ENCODE results near the gene SPRY4. TPM values are rescaled to one million over a fixed set of nuclear protein-coding genes. Genes with fewer than 3 reads are reported as not detected.
"Not testable (repeated sequence)": the region's sequence is repeated elsewhere in the genome, so short reads cannot be mapped to it uniquely, and the experiment has no call there.

Gene SPRY4, protein sequence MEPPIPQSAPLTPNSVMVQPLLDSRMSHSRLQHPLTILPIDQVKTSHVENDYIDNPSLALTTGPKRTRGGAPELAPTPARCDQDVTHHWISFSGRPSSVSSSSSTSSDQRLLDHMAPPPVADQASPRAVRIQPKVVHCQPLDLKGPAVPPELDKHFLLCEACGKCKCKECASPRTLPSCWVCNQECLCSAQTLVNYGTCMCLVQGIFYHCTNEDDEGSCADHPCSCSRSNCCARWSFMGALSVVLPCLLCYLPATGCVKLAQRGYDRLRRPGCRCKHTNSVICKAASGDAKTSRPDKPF
- total RNA-seq, result 1 to 10 TPM; 1.1 to 1.4 TPM

DNA sequence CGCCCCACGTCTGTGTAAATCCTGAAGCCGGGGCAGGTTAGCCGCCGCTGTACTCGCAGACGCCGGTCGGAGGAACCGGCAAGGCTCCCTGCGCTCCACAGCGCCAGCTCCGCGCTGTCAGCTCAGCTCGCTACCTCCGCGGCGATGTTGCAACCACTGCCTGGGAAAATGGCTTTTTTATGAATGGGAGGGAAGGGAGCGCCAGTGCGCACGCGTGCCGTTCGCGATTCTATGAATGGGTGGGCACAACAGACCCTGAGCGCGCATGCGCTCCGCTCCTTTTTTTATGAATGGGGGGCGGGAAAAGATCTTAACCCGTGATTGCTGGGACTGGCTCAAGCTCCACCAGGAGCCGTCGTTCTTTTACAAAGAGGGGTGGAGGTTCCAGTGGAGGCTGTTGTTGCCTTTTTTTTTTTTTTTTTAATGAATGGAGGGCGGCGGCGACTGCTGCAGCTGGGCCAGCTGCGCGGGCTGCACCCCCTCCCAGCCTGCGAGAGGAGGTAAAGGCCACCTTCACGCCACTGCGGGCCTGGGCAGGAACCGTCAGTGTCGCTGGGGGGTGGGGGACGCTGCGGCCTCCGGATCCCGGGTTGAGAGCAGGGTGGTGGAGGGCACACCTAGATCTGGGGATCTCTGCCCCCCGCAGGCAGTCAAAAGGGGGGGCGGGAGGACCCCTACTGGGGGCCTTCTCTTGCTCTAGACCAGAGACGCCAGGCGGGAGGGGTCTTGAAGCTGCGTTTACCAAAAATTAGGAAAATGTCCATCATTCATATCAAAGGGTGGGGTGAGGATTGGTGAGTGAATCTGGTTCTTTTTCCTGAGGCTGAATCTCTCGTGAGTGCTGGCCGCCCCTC, at the start of gene SPRY4:
Gene SPRY4, minus strand, starts transcription at position 151 of the 854 bp plus-strand sequence. CDS start 9,913 bp downstream, outside the sequence.
- Mint-ChIP-seq H3K9me3 (no peaks in the 10 kb centered on the region), H3K27ac (no peak within 1 kb of the TSS), H3K4me1 (ENCODE audit: low read depth) (peaks cover 53% of the 10 kb centered on the region), H3K27me3 (ENCODE audit: low read depth) (peaks cover 47% of the 10 kb centered on the region), H3K36me3 (ENCODE audit: insufficient read depth in 2 of 2) (no peaks in the 10 kb centered on the region), H3K4me3 (peak within 1 kb of the TSS; percentile 78 to 91)
- peak; percentile 90 to 91 for DNase-seq
- peak; percentile 89 for ATAC-seq (replicated peaks in 1 of 2)

DNA sequence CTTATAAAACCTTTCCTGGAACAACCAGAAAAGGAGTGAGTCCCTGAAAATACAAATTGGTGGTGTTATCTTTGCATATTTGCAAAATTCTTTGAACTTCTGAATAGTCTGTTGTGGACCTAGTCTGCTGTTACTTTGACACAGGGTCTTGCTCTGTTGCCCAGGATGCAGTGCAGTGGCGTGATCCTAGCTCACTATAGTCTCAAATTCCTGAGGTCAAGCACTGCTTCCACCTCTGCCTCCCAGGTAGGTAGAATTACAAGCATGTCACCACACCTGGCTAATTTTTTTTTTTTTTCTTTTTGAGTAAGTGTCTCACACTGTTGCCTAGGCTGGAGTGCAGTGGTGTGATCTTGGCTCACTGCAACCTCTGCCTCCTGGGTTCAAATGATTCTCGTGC, 43.7 kb upstream of the SPRY4 start:
- H3K27ac Mint-ChIP-seq, result no peak overlapping the region
- peaks cover 12% of the 10 kb centered on the region for H3K4me1 Mint-ChIP-seq (ENCODE audit: low read depth)
- ATAC-seq (replicated peaks in 1 of 2) (no peak), DNase-seq (no peak)
- peaks cover 5% of the 10 kb centered on the region for H3K27me3 Mint-ChIP-seq (ENCODE audit: low read depth)
- H3K4me3 Mint-ChIP-seq, result no peak overlapping the region
- no peaks in the 10 kb centered on the region for H3K9me3 Mint-ChIP-seq
- H3K36me3 Mint-ChIP-seq (ENCODE audit: insufficient read depth in 2 of 2), result no peaks in the 10 kb centered on the region

DNA sequence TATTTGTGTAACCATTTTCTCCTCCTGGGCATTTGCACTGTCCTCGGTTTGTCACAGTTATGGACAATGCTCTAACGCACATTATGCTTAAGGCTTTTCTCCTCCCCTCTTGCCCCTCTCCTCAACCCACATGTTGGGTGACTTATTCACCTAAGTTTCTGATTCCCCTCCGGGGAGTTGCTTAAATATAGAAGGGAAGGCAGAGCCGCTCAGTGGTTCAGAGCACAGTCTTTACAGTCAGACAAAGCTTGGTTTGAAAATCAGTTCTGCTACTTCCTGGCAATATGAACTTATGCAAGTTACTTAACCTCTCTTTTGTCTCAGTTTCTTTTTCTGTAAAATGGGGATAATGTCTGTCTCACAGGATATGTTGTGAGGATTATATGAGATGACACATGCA, 41.2 kb upstream of the SPRY4 start:
- DNase-seq (no peak), ATAC-seq (replicated peaks in 1 of 2) (no peak)
- Mint-ChIP-seq H3K4me1 (ENCODE audit: low read depth) (peaks cover 12% of the 10 kb centered on the region), H3K27ac (no peak overlapping the region), H3K9me3 (no peaks in the 10 kb centered on the region), H3K36me3 (ENCODE audit: insufficient read depth in 2 of 2) (no peaks in the 10 kb centered on the region), H3K27me3 (ENCODE audit: low read depth) (peaks cover 5% of the 10 kb centered on the region), H3K4me3 (no peak overlapping the region)

DNA sequence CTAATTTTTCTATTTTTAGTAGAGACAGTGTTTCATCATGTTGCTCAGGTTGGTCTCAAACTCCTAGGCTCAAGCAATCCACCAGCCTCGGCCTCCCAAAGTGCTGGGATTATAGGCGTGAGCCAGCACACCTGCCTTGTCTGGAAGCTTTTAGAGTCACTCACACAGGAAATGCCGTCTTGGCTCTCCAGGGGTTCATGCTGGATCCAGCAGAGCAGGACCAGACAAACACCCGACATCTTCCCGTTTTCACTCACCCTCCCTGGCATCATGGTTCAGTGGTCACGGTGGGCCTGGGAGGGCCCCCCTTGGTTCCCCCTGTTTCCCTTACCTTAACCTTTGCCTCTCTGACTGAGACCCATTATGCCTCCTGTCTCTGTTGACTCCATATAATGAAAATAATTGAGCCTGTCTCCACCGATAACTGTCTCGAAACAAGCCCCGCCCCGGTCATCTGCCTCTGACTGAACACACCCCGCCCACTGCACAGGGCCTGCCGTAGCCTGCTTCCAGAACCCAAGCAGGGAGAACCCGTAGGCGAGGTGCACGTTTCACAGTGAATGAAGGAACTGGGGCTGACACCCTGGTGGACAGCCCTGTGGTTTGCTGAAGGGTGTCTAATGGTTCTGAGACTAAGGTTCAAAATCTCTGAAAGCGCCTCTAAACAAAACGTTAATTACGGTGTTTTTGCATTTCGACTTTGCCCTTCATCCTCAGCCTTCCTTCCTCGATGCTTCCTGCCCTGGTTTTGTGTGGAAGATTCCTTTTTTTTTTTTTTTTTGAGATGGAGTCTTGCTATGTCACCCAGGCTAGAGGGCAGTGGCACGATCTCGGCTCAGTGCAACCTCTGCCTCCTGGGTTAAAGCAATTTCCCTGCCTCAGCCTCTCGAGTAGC, 39.7 kb upstream of the SPRY4 start:
- no peaks in the 10 kb centered on the region for H3K36me3 Mint-ChIP-seq (ENCODE audit: insufficient read depth in 2 of 2)
- DNase-seq, result no peak
- no peak for ATAC-seq (replicated peaks in 1 of 2)

DNA sequence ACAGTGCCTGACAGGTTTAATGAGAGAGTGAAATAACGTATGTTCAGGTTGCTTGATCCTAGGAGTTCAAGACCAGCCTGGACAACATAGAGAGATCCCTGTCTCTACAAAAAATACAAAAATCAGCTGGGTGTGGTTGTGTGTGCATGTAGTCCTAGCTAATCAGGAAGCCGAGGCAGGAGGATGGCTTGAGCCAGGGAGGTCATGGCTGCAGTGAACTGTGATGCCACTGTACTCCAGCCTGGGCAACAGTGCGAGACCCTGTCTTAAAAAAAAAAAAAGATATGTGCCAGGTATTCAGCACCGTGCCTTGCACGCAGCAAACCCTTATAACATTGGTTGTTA, 38.8 kb upstream of the SPRY4 start:
- no peaks in the 10 kb centered on the region for H3K27me3 Mint-ChIP-seq (ENCODE audit: low read depth)
- no peaks in the 10 kb centered on the region for H3K36me3 Mint-ChIP-seq (ENCODE audit: insufficient read depth in 2 of 2)
- ATAC-seq (replicated peaks in 1 of 2) (no peak), DNase-seq (no peak)
- H3K9me3 Mint-ChIP-seq, result no peaks in the 10 kb centered on the region
- H3K27ac Mint-ChIP-seq, result no peak overlapping the region
- no peak overlapping the region for H3K4me3 Mint-ChIP-seq
- H3K4me1 Mint-ChIP-seq (ENCODE audit: low read depth), result peaks cover 34% of the 10 kb centered on the region

More for the DNA sequence above, 39.7 kb upstream of the SPRY4 start:
- peaks cover 27% of the 10 kb centered on the region for H3K4me1 Mint-ChIP-seq (ENCODE audit: low read depth)
- no peak overlapping the region for H3K4me3 Mint-ChIP-seq
- H3K27ac Mint-ChIP-seq, result no peak overlapping the region
- no peaks in the 10 kb centered on the region for H3K27me3 Mint-ChIP-seq (ENCODE audit: low read depth)
- no peaks in the 10 kb centered on the region for H3K9me3 Mint-ChIP-seq

DNA sequence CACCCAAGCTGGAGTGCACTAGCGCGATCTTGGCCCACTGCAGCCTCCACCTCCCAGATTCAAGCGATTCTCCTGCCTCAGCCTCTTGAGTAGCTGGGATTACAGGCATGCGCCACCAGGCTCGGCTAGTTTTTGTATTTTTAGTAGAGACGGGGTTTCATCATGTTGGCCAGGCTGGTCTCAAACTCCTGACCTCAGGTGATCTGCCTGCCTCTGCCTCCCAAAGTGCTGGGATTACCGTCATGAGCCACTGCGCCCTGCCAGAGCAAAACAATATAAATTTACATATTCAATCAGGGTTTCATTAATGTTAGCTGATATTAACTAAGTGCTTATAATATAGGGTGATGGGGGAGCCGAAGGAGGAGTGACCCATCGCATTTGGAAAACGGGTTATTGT, 37.4 kb upstream of the SPRY4 start:
- H3K27me3 Mint-ChIP-seq (ENCODE audit: low read depth); DNase-seq; ATAC-seq (replicated peaks in 1 of 2); H3K27ac Mint-ChIP-seq; H3K36me3 Mint-ChIP-seq (ENCODE audit: insufficient read depth in 2 of 2); H3K4me3 Mint-ChIP-seq; H3K9me3 Mint-ChIP-seq: not testable (repeated sequence)
- peaks cover 48% of the 10 kb centered on the region for H3K4me1 Mint-ChIP-seq (ENCODE audit: low read depth)

DNA sequence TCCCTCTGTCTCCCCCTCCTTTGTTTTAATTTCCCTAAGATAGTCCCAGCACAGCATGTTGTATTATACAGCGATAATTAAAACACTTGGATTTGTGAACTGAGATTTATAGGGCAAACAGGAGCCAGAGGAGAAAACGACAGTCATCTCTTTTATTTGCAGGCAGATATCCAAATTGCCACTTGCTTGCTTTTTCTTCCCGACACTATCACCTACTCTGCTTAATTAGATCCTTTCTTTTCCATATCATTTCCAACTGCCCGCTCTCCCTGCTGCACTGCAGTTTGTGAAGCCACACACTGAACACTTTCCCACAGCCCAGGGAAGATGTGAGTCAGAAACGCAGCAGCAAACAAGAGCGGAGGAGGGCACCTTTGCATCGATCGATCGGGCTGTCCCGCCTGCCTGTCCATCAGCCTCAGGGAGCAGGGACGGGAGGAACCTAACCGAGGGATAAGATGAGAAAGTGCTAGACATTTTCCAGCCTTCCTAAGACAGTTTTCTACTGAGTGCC, 35.8 kb upstream of the SPRY4 start:
- no peak overlapping the region for H3K27ac Mint-ChIP-seq
- H3K4me3 Mint-ChIP-seq, result no peak overlapping the region
- ATAC-seq (replicated peaks in 1 of 2) (no peak), DNase-seq (no peak)
- peaks cover 0 to 2% of the 10 kb centered on the region in 2 donors for H3K36me3 Mint-ChIP-seq (ENCODE audit: insufficient read depth in 2 of 2)
- no peaks in the 10 kb centered on the region for H3K9me3 Mint-ChIP-seq
- H3K27me3 Mint-ChIP-seq (ENCODE audit: low read depth), result no peaks in the 10 kb centered on the region
- peaks cover 47% of the 10 kb centered on the region for H3K4me1 Mint-ChIP-seq (ENCODE audit: low read depth)

DNA sequence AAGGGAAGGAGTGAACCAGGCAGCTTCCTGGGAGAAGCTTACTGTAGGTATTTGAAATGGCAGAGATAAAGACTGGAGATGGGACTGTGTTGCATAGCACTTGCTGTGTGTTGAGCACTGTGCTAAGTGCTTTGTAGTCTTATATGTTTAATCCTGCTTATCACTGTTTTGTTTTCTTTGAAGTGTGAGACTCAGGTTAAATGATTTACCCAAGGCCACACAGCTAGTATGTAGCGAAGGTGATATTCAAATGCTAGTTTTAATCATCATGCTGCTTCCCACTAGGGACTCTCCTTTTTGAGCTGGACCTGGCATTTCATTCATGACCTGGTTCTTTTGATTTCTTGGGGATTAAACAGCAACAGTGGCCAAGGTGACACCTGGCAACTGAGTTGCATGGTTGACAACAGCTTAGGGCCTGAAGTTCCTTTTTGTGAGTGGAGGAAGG, 35.3 kb upstream of the SPRY4 start:
- Mint-ChIP-seq H3K4me3 (no peak overlapping the region), H3K4me1 (ENCODE audit: low read depth) (peaks cover 45% of the 10 kb centered on the region), H3K27ac (no peak overlapping the region), H3K27me3 (ENCODE audit: low read depth) (no peaks in the 10 kb centered on the region), H3K9me3 (no peaks in the 10 kb centered on the region), H3K36me3 (ENCODE audit: insufficient read depth in 2 of 2) (peaks cover 0 to 2% of the 10 kb centered on the region in 2 donors)
- DNase-seq (no peak), ATAC-seq (replicated peaks in 1 of 2) (no peak)

DNA sequence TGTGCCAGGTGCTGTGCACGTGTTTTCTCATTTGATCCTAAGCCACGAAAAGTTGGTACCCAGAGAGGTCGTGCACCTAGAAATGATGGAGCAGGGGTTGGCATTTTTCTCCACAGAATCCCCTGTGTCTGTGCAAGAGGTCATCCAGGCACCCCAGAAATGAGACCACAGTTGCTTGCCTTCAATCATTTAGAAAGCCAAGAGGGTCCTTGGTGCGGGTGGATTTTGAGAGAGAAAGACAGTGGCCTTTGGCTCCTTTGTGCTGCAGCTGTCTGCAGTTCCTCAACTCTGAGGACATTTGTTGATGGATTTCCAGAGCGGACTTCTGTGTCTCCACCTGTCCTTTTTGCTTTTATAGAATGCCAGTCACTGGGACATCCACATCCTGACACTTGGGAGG, 33.8 kb upstream of the SPRY4 start:
- no peaks in the 10 kb centered on the region for H3K9me3 Mint-ChIP-seq
- DNase-seq (no peak), ATAC-seq (replicated peaks in 1 of 2) (no peak)
- peaks cover 50% of the 10 kb centered on the region for H3K4me1 Mint-ChIP-seq (ENCODE audit: low read depth)
- no peak overlapping the region for H3K4me3 Mint-ChIP-seq
- peaks cover 0 to 2% of the 10 kb centered on the region in 2 donors for H3K36me3 Mint-ChIP-seq (ENCODE audit: insufficient read depth in 2 of 2)
- H3K27ac Mint-ChIP-seq, result no peak overlapping the region
- no peaks in the 10 kb centered on the region for H3K27me3 Mint-ChIP-seq (ENCODE audit: low read depth)

DNA sequence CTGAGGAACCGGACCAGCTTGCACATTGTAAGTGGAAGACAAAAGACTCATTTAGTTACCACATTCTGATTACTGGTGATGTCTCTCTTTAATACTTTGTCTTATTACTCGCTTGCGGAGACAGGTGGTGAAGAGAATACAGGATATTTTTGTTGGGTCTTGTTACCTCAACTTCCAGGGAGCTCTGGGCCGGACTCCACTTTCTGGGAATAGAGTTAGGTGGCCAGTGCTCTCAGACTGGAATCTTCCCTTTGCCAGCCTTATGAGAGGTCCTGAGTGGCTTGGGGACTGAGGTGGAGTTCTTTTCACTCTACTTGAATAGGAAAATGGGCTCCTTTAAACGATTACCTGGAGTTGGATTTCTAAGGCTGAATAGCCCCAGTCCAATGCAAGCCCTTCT, 33.3 kb upstream of the SPRY4 start:
- peaks cover 50% of the 10 kb centered on the region for H3K4me1 Mint-ChIP-seq (ENCODE audit: low read depth)
- DNase-seq (no peak), ATAC-seq (replicated peaks in 1 of 2) (no peak)
- H3K9me3 Mint-ChIP-seq, result no peaks in the 10 kb centered on the region
- H3K27me3 Mint-ChIP-seq (ENCODE audit: low read depth), result no peaks in the 10 kb centered on the region
- H3K4me3 Mint-ChIP-seq, result peak overlapping the region; percentile 78 to 85
- peaks cover 0 to 2% of the 10 kb centered on the region in 2 donors for H3K36me3 Mint-ChIP-seq (ENCODE audit: insufficient read depth in 2 of 2)
- H3K27ac Mint-ChIP-seq, result peak overlapping the region; percentile 52

DNA sequence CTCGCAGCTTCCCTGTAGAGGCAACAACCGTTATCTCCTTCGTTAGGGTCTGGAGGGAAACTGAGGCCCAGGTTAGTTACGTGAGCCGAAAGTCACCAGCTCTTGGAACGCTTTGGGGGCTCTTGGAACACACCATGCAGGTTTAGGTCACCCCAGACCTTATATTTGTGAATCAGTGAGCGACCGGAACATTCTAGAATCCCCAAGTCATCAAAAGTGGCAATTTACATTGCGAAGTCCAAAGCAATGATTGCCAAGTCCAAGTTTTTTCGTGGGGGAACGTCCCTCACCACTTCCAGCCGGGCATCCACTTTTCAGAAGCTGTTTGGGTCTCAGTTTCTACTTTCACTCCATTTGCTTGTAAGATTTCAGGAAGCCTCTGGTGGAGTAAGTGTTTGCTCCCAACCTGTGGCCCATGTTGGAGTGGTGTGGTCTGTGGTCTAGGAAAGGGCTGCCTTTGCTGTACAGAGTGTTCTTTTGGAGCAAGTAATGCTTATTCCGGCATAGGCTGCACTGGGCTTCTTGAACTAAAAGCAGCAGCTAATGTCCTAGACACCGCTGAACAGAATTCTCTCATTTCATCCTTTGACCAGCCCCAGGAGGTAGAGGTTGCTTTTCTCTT, 32.8 kb upstream of the SPRY4 start:
- DNase-seq (peak in 1 of 2 donors; percentile 10), ATAC-seq (replicated peaks in 1 of 2) (no peak)
- H3K4me3 Mint-ChIP-seq, result peak overlapping the region; percentile 78 to 85
- H3K27ac Mint-ChIP-seq, result peak overlapping the region; percentile 52
- H3K4me1 Mint-ChIP-seq (ENCODE audit: low read depth), result peaks cover 50% of the 10 kb centered on the region
- H3K9me3 Mint-ChIP-seq, result no peaks in the 10 kb centered on the region
- H3K36me3 Mint-ChIP-seq (ENCODE audit: insufficient read depth in 2 of 2), result peaks cover 0 to 2% of the 10 kb centered on the region in 2 donors
- H3K27me3 Mint-ChIP-seq (ENCODE audit: low read depth), result no peaks in the 10 kb centered on the region

DNA sequence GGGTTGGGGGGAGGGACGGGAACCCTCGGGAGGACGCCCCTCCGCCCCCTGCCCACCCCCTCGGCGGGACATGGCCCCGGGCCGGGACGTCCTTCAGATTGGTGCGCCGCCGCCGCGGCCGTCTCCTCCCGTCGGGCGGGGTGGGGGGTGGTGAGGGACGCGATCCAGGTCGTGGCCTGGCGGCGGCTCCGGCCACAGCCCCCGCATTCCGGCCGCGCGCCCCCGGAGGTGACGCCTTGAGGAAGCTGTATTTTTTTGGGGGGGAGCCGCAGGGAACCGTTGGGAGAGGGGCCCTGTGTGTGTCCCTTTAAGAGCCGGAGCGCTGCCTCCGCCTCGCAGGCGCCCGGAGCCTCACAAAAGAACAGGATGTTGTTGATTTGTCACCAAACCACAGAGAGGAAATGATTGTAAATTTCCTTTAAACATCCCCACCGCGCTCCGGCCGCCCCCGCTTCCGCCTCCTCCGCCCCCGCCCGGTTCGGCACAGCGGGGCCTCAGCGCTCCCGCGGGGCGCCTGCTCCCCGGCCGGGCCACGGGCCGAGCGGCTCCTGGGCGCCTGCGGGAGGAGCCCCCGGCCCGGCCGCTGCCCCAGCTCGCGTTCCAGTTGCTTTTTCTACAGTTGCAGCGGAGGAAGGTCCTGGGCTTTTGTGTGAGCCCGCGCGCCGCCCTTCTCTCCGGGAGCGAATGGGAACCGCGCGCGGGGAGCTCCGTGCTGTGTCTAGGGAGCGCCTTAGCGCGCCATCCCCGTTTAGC, 32.1 kb upstream of the SPRY4 start:
- Mint-ChIP-seq H3K4me1 (ENCODE audit: low read depth) (peaks cover 50% of the 10 kb centered on the region), H3K27me3 (ENCODE audit: low read depth) (no peaks in the 10 kb centered on the region), H3K9me3 (no peaks in the 10 kb centered on the region), H3K27ac (peak overlapping the region; percentile 94), H3K36me3 (ENCODE audit: insufficient read depth in 2 of 2) (peaks cover 0 to 2% of the 10 kb centered on the region in 2 donors), H3K4me3 (peak overlapping the region; percentile 87 to 90)
- DNase-seq (peak; percentile 94), ATAC-seq (replicated peaks in 1 of 2) (peak; percentile 87 to 91)
